Measurements from ENCODE around the gene S100A14. TPM values are rescaled to one million over a fixed set of nuclear protein-coding genes. Genes with fewer than 3 reads are reported as not detected.
"Not testable (repeated sequence)": the region's sequence is repeated elsewhere in the genome, so short reads cannot be mapped to it uniquely, and the experiment has no call there.

Gene S100A14
- total and polyA plus RNA-seq, 2 of the 4 experiments (the other 2 are of a cell fraction): 0.10 TPM; not detected in 1

- BruUV-seq (replicated peaks); H3K27me3 ChIP-seq (ENCODE audit: control insufficient read depth, insufficient read depth, low read length); H3K23ac ChIP-seq (ENCODE audit: low read depth, low read length); H2BK5ac ChIP-seq (ENCODE audit: low read depth, low read length, poor library complexity, severe bottlenecking); H3K9me3 ChIP-seq (ENCODE audit: control insufficient read depth, insufficient read depth, low read length); H3K36me3 ChIP-seq (ENCODE audit: control insufficient read depth, insufficient read depth, low read length); DNase-seq; H3K4me1 ChIP-seq (ENCODE audit: control insufficient read depth, insufficient read depth, low read length); H2AK9ac ChIP-seq (replicated peaks; ENCODE audit: low read depth, low read length, poor library complexity); H3K79me1 ChIP-seq (ENCODE audit: low read depth in 1 of 2, low read length in 2 of 2); H4K20me1 ChIP-seq (ENCODE audit: insufficient read depth, low read length); dilution Hi-C loops (cut with HindIII; ENCODE audit: low sequenced_read_pairs, unreplicated experiment); H4K5ac ChIP-seq (ENCODE audit: low read depth, low read length); H3K14ac ChIP-seq (replicated peaks; ENCODE audit: low read depth, low read length); H3K9ac ChIP-seq (ENCODE audit: low read depth, low read length); H2BK20ac ChIP-seq (ENCODE audit: low read depth, low read length); H3K9me1 ChIP-seq (ENCODE audit: insufficient read depth, low read length); H3K4ac ChIP-seq (ENCODE audit: low read depth, low read length); H3K18ac ChIP-seq (ENCODE audit: low read depth, low read length); intact Hi-C loops (cut with micrococcal nuclease); H2AFZ ChIP-seq (replicated peaks; ENCODE audit: low read length, poor library complexity); in situ Hi-C loops (cut with MboI; ENCODE audit: low sequenced_read_pairs); H3K4me3 ChIP-seq (ENCODE audit: insufficient read depth, low read depth, low read length); H4K8ac ChIP-seq (ENCODE audit: low read depth in 2 of 2, low read length in 2 of 2); H3K27ac ChIP-seq (ENCODE audit: insufficient read depth, low read length); H2BK120ac ChIP-seq (ENCODE audit: low read depth, low read length); H4K91ac ChIP-seq (ENCODE audit: insufficient read depth, low read depth, low read length); H2BK15ac ChIP-seq (ENCODE audit: low read depth, low read length); H3K4me2 ChIP-seq (ENCODE audit: low read depth, low read length); H3K56ac ChIP-seq (ENCODE audit: extremely low read depth, insufficient read depth, low read length); H2AK5ac ChIP-seq (ENCODE audit: low read depth, low read length); CTCF ChIA-PET: not testable (repeated sequence)
- 0 out of 2 replicates have a peak, but pooled peaks have one; percentile 14 for ATAC-seq (ENCODE audit: low read depth)
- POLR2A ChIA-PET (ENCODE audit: unreplicated experiment): interaction anchor here (0.6 kb wide), 1 partner anchor 46 kb away, joined by 3 read pairs; no protein-coding TSS in a partner anchor
- 91% methylated on average over 6 of the region's 10 CpGs; no CpG with 5 or more reads in 1 of the 2 experiments for WGBS, 2 experiments (ENCODE audit: extremely low coverage in 2 of 2, insufficient read length in 1 of 2)
Measured at GRCh38 chr1:153588033-153588432, 28.1 kb downstream of the S100A14 start.
